SK-N-SH treated with all-trans-retinoic acid at 6 μM for 48 hours (cell line): Measurements from ENCODE around the gene DCX.

Experiments used
- ARNTL ChIP-seq: fragments of 450-650 bp; formaldehyde crosslinking; IDR thresholded peaks from 2 replicates; pipeline ENCODE4 v1.5.0; 2020; ENCODE audit warnings: low read depth, mild to moderate bottlenecking, moderate library complexity, borderline replicate concordance
- BACH2 ChIP-seq: fragments of 250-450 bp; sonication (Bioruptor Pico); IDR thresholded peaks from 2 replicates; pipeline ENCODE4 v1.9.0; 2021; ENCODE audit warnings: mild to moderate bottlenecking, borderline replicate concordance
- CSRNP3 ChIP-seq: fragments of 250-450 bp; sonication (Bioruptor Pico); IDR thresholded peaks from 2 replicates; pipeline ENCODE4 v1.5.1; 2021; ENCODE audit warnings: mild to moderate bottlenecking, moderate library complexity
- ESRRG ChIP-seq: fragments of 250-450 bp; sonication (Bioruptor Pico); IDR thresholded peaks from 2 replicates; pipeline ENCODE4 v1.6.1; 2021; ENCODE audit warnings: mild to moderate bottlenecking
- ISL1 ChIP-seq: fragments of 250-450 bp; sonication (Bioruptor Pico); IDR thresholded peaks from 2 replicates; pipeline ENCODE4 v2.1.2; 2022; ENCODE audit warnings: mild to moderate bottlenecking, moderate library complexity
- OSR1 ChIP-seq: fragments of 250-450 bp; sonication (Bioruptor Pico); IDR thresholded peaks from 2 replicates; pipeline ENCODE4 v1.8.0; 2022; ENCODE audit warnings: moderate library complexity, mild to moderate bottlenecking, inconsistent platforms
- PATZ1 ChIP-seq: fragments of 250-450 bp; sonication (Bioruptor Pico); IDR thresholded peaks from 2 replicates; pipeline ENCODE4 v1.8.0; 2020; ENCODE audit warnings: mild to moderate bottlenecking, moderate library complexity, borderline replicate concordance
- RARB ChIP-seq: fragments of 250-450 bp; sonication (Bioruptor Pico); IDR thresholded peaks from 2 replicates; pipeline ENCODE4 v1.8.0; 2021; ENCODE audit warnings: mild to moderate bottlenecking, moderate library complexity
- TCF4 ChIP-seq: fragments of 250-450 bp; sonication (Bioruptor Pico); IDR thresholded peaks from 2 replicates; pipeline ENCODE4 v1.8.0; 2021; ENCODE audit warnings: mild to moderate bottlenecking, moderate library complexity, borderline replicate concordance
- TOX ChIP-seq: fragments of 250-450 bp; sonication (Bioruptor Pico); IDR thresholded peaks from 2 replicates; pipeline ENCODE4 v1.8.0; 2021; ENCODE audit warnings: mild to moderate bottlenecking, moderate library complexity, borderline replicate concordance
- ZC3H10 ChIP-seq: fragments of 250-450 bp; sonication (Bioruptor Pico); IDR thresholded peaks from 2 replicates; pipeline ENCODE4 v1.5.1; 2021; ENCODE audit warnings: mild to moderate bottlenecking, moderate library complexity
- ZFP30 ChIP-seq: fragments of 450-650 bp; formaldehyde crosslinking; IDR thresholded peaks from 2 replicates; pipeline ENCODE4 v1.5.0; 2022; ENCODE audit warnings: mild to moderate bottlenecking, moderate library complexity
- ZNF565 ChIP-seq: fragments of 450-650 bp; formaldehyde crosslinking; conservative IDR thresholded peaks from 2 replicates; pipeline ENCODE4 v1.5.0; 2020; ENCODE audit warnings: low read depth, mild to moderate bottlenecking, moderate library complexity
- ZNF70 ChIP-seq: fragments of 450-650 bp; formaldehyde crosslinking; IDR thresholded peaks from 2 replicates; pipeline ENCODE4 v1.5.0; 2020; ENCODE audit warnings: mild to moderate bottlenecking, moderate library complexity

GRCh38 chrX:111254896-111255693 lies 156.9 kb downstream of the DCX start:
- TF ChIP-seq ZNF565 = no peak
- no peak for TF ChIP-seq ARNTL
- no peak for TF ChIP-seq PATZ1 (CRISPR knock-in tag)
- no peak for TF ChIP-seq ZC3H10 (CRISPR knock-in tag)
- TF ChIP-seq ISL1 (CRISPR knock-in tag) = peak; percentile 47
- TF ChIP-seq TCF4 (CRISPR knock-in tag) = no peak
- TF ChIP-seq ESRRG (CRISPR knock-in tag) = no peak
- TF ChIP-seq OSR1 = no peak
- no peak for TF ChIP-seq TOX (CRISPR knock-in tag)
- TF ChIP-seq CSRNP3 (CRISPR knock-in tag) = no peak
- no peak for TF ChIP-seq RARB
- TF ChIP-seq BACH2 = no peak
- TF ChIP-seq ZFP30 (CRISPR knock-in tag) = no peak
- no peak for TF ChIP-seq ZNF70 (CRISPR knock-in tag)
